ENCODE measurements around the gene ITGB8.
A peak's percentile ranks its signal among the peaks of the same experiment; 100 is the strongest.

The ITGB8 gene

DNA sequence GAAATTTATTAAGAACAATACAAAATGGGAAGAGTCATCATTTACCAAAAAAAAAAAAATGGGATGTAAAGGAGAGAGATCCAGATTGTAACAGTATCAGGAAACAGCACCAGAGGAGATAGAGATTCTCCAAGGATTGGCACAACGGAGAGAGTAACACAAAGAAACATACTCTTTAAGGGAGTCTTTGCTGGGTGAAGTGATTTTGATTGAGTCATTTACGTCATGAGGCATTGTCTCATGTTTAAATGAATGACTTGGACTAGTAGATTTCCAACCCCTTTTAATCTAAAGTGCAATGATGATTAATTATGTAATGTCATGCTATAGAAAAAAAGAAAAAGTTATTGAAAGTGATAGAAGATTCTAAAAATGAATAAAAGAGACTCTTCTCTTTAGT lies 68.8 kb downstream of the ITGB8 start:
- TF ChIP-seq, protein P1, sequence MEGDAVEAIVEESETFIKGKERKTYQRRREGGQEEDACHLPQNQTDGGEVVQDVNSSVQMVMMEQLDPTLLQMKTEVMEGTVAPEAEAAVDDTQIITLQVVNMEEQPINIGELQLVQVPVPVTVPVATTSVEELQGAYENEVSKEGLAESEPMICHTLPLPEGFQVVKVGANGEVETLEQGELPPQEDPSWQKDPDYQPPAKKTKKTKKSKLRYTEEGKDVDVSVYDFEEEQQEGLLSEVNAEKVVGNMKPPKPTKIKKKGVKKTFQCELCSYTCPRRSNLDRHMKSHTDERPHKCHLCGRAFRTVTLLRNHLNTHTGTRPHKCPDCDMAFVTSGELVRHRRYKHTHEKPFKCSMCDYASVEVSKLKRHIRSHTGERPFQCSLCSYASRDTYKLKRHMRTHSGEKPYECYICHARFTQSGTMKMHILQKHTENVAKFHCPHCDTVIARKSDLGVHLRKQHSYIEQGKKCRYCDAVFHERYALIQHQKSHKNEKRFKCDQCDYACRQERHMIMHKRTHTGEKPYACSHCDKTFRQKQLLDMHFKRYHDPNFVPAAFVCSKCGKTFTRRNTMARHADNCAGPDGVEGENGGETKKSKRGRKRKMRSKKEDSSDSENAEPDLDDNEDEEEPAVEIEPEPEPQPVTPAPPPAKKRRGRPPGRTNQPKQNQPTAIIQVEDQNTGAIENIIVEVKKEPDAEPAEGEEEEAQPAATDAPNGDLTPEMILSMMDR (IDR thresholded peaks at IDR 0.05; ENCODE audit: control insufficient read depth, extremely low read depth, insufficient read depth), result no peak
- no peak overlapping the region for H3K4me3 ChIP-seq (ENCODE audit: low read depth, low read length)
- no peak for DNase-seq (ENCODE audit: low read depth)

DNA sequence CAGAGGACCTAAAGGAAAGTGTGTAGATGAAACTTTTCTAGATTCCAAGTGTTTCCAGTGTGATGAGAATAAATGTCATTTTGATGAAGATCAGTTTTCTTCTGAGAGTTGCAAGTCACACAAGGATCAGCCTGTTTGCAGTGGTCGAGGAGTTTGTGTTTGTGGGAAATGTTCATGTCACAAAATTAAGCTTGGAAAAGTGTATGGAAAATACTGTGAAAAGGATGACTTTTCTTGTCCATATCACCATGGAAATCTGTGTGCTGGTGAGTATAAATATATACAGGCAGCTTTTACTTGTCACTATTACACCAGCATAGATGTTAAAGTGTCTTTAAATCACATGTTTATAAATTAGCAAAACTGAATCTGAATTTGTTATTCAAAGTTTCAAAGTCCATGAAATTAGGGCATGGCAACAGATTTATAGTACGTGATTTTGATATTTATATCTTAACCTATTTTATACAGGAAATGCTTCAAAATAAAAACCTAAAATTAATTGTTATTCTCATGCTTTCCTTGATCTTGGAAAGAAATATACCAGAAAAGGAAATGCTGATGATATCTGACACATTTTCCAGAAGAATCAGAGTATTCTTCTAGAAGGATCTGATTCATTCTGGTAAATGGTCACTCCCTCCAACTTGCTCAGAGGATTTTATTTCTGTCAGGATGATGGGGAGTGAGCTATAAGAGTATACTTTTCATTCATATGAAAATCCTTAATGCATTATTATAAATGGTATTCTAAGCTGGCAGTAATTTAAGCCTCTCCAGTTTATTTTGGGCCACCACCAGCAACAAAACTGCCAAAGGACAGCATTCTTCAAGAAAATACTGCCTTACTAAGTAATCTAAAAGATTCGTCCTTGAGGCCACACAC lies 71.4 kb downstream of the ITGB8 start:
- H3K4me3 ChIP-seq (ENCODE audit: low read depth, low read length), result no peak overlapping the region
- TF ChIP-seq, protein P1 (IDR thresholded peaks at IDR 0.05; ENCODE audit: control insufficient read depth, extremely low read depth, insufficient read depth), result no peak
- no peak for DNase-seq (ENCODE audit: low read depth)

DNA sequence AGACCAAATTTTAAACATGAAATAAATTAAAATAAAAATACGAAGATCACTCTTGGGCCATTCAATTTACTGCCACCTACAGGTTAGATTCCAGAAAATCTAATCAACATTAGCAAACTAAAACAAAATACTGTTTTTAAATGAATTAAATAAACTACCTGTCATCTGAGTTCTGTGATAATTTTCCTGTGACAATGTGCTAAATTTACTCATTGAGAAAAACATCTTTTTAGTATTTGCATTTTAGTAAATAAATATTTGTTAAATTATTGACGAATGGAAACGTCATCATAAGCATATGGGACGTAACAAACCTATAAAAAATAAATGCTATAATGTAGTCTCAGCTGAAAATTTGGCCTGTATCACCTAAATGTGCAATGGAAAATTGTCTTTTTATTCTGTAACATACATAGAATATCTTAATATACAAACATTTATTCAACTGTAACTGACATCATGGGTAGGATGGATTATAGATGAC lies 72.1 kb downstream of the ITGB8 start:
- H3K4me3 ChIP-seq (ENCODE audit: low read depth, low read length), result no peak overlapping the region
- TF ChIP-seq, protein P1 (IDR thresholded peaks at IDR 0.05; ENCODE audit: control insufficient read depth, extremely low read depth, insufficient read depth), result peak; percentile 41
- DNase-seq (ENCODE audit: low read depth), result no peak

DNA sequence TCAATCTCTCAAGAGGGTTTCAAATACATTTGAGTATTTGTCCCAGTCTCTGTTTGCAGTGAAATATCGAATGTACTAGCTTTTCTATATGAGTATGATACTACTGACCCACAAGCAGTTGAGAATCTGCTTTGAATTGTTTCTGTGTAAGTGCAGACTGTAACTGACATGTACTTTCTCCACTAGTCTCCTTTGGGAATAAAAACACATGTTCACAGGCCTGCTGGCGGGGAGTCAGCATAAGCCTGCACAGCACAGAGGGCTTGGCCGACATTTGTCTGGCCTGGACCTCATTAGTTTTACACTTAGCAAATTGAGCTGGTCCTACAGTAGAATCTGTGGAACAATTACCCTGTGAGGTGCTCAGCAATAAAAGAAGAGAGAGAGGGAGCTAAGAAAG lies 72.6 kb downstream of the ITGB8 start:
- DNase-seq (ENCODE audit: low read depth), result no peak
- TF ChIP-seq, protein P1 (IDR thresholded peaks at IDR 0.05; ENCODE audit: control insufficient read depth, extremely low read depth, insufficient read depth), result no peak

DNA sequence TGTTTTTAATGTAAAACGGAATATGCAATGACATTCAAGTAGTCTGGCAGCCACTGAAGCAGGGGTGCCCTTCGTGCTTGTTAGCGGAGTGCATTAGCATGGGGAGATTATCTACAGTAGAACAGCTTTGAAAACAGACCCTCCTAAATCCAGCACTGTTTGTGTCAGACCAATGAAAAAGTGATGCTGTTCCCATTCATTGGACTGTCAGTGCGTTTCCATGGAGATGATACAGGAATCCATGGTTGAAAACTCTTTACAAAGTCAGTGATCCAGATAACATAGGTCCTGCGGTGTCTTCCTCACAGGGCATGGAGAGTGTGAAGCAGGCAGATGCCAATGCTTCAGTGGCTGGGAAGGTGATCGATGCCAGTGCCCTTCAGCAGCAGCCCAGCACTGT lies 73.6 kb downstream of the ITGB8 start:
- TF ChIP-seq, protein P1 (IDR thresholded peaks at IDR 0.05; ENCODE audit: control insufficient read depth, extremely low read depth, insufficient read depth), result no peak

More for the DNA sequence above, 72.6 kb downstream of the ITGB8 start:
- no peak overlapping the region for H3K4me3 ChIP-seq (ENCODE audit: low read depth, low read length)

DNA sequence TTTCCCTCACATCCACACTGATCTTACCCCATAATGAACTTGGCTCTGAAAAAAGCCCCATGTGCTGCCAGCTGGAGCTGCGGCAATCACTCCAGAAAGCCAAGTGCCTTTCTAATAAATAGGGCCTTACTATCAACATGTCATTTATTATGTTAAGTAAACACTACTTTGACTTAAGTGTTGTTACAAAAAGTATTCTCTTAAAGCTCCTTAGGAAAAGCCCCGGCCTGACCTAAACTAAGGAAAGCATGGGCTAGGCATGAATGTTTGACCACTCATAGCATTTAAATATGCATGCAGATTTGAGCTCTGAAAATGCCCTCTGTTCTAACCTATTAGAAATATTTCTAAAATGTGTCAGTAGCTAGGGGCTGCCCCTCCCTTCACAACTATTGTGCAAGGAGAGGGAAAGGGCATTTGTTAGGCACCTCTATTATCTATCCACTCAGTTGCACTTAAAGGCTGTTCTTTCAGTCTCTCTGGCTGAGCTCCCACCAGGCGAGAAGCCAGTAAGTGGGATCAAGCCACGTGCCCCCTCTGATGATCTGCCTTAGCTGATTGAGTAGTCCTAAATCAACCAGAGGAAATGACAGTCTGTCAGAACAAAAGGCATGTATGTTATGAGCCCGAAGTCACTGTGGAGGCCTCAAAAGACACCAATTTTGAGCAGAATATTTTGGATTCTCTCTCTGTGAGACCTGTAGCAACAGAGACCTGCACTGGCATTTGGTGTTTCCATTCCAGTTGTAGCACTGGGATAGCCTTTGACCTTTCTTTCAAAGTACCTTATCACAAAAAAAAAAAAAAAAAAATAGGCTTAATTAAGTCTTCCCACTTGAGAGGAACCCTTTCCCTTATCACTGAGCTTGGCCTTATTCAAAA lies 77.1 kb downstream of the ITGB8 start:
- no peak overlapping the region for H3K4me3 ChIP-seq (ENCODE audit: low read depth, low read length)
- DNase-seq (ENCODE audit: low read depth), result no peak
- TF ChIP-seq, protein P1 (IDR thresholded peaks at IDR 0.05; ENCODE audit: control insufficient read depth, extremely low read depth, insufficient read depth), result no peak

More for the DNA sequence above, 73.6 kb downstream of the ITGB8 start:
- DNase-seq (ENCODE audit: low read depth), result no peak
- no peak overlapping the region for H3K4me3 ChIP-seq (ENCODE audit: low read depth, low read length)
